Progenitor cell of endocrine pancreas (in vitro differentiated cells): ENCODE data around the gene HIKESHI. TPM values are rescaled to one million over a fixed set of nuclear protein-coding genes. Genes with fewer than 3 reads are reported as not detected.

ENCODE experiments used
- DNase-seq: peaks from one replicate; pipeline ENCODE4 v3.0.0; 2021; ENCODE audit warnings: low spot score; ENCODE audit not compliant: unreplicated experiment
- H3K27ac Mint-ChIP-seq: 2 replicates; pipeline ENCODE4 v1.8.0; 2021; ENCODE audit warnings: mild to moderate bottlenecking, moderate library complexity, mixed read lengths
- H3K27me3 Mint-ChIP-seq: 2 replicates; pipeline ENCODE4 v1.8.0; 2021; ENCODE audit warnings: mixed read lengths
- H3K36me3 Mint-ChIP-seq: 2 replicates; pipeline ENCODE4 v1.8.0; 2022; ENCODE audit warnings: mixed read lengths; ENCODE audit not compliant: insufficient read depth
- H3K4me1 Mint-ChIP-seq: 2 replicates; pipeline ENCODE4 v1.8.0; 2021; ENCODE audit warnings: low read depth, mixed read lengths
- H3K4me3 Mint-ChIP-seq: 2 replicates; pipeline ENCODE4 v1.8.0; 2021; ENCODE audit warnings: low read depth, mild to moderate bottlenecking, moderate library complexity, mixed read lengths
- H3K9me3 Mint-ChIP-seq: 2 replicates; pipeline ENCODE4 v1.8.0; 2021; ENCODE audit warnings: low read depth, mixed read lengths
- CTCF ChIP-seq: fragments of 200-600 bp; sonication (generic); IDR thresholded peaks from one replicate; pipeline ENCODE4 v1.5.0; 2021; ENCODE audit warnings: antibody characterized with exemption, mild to moderate bottlenecking; ENCODE audit not compliant: unreplicated experiment
- total RNA-seq: library from RNA; stranded (reverse); gene quantifications from 2 replicates; pipeline ENCODE4 v1.2.1, GENCODE V29; 2021

HIKESHI gene
- total RNA-seq, 1 donor from 2014 or later = 50.8 TPM

GRCh38 chr11:86386283-86386682 lies 84.2 kb downstream of the HIKESHI start:
- Mint-ChIP-seq H3K4me1 (peaks cover 4% of the 10 kb centered on the region), H3K27ac (no peak overlapping the region), H3K4me3 (no peak overlapping the region), H3K9me3 (no peaks in the 10 kb centered on the region), H3K36me3 (no peaks in the 10 kb centered on the region), H3K27me3 (no peaks in the 10 kb centered on the region)
- DNase-seq = no peak
- no peak for TF ChIP-seq CTCF

GRCh38 chr11:86386746-86387145 lies 84.7 kb downstream of the HIKESHI start:
- H3K9me3 Mint-ChIP-seq = no peaks in the 10 kb centered on the region
- DNase-seq = no peak
- H3K27me3 Mint-ChIP-seq = no peaks in the 10 kb centered on the region

GRCh38 chr11:86388198-86388597 lies 86.2 kb downstream of the HIKESHI start:
- Mint-ChIP-seq H3K4me3 (no peak overlapping the region), H3K27me3 (no peaks in the 10 kb centered on the region), H3K4me1 (peaks cover 4% of the 10 kb centered on the region), H3K9me3 (no peaks in the 10 kb centered on the region), H3K36me3 (no peaks in the 10 kb centered on the region), H3K27ac (no peak overlapping the region)
- TF ChIP-seq CTCF = no peak
- no peak for DNase-seq

More at GRCh38 chr11:86386746-86387145, 84.7 kb downstream of the HIKESHI start:
- no peaks in the 10 kb centered on the region for H3K36me3 Mint-ChIP-seq
- H3K4me1 Mint-ChIP-seq = peaks cover 4% of the 10 kb centered on the region
- no peak overlapping the region for H3K4me3 Mint-ChIP-seq
- no peak overlapping the region for H3K27ac Mint-ChIP-seq
- TF ChIP-seq CTCF = no peak

- H3K4me3 Mint-ChIP-seq = no peak overlapping the region
- peaks cover 4% of the 10 kb centered on the region for H3K4me1 Mint-ChIP-seq
- H3K27me3 Mint-ChIP-seq = no peaks in the 10 kb centered on the region
- no peak for TF ChIP-seq CTCF
- H3K9me3 Mint-ChIP-seq = no peaks in the 10 kb centered on the region
- DNase-seq = no peak
- H3K27ac Mint-ChIP-seq = no peak overlapping the region
- H3K36me3 Mint-ChIP-seq = no peaks in the 10 kb centered on the region
Observed at GRCh38 chr11:86390487-86390886, 88.4 kb downstream of the HIKESHI start.

GRCh38 chr11:86395061-86395551 lies 93.1 kb downstream of the HIKESHI start:
- no peak for TF ChIP-seq CTCF
- Mint-ChIP-seq H3K36me3 (no peaks in the 10 kb centered on the region), H3K4me3 (no peak overlapping the region), H3K4me1 (no peaks in the 10 kb centered on the region), H3K27me3 (no peaks in the 10 kb centered on the region), H3K27ac (no peak overlapping the region), H3K9me3 (peaks cover 3% of the 10 kb centered on the region)
- no peak for DNase-seq

Other genes starting within 250 kb of the HIKESHI start
- gene PICALM, start 233.2 kb upstream of the HIKESHI start, total RNA-seq = 129 and 133 TPM in 2 replicates
- 33.5 and 34.6 TPM in 2 replicates for gene EED, start 57.5 kb upstream of the HIKESHI start, total RNA-seq
- gene CCDC81, start 72.6 kb downstream of the HIKESHI start, total RNA-seq = 1.3 TPM in 2 replicates